IMR-90 (cell line): ENCODE data around the gene SLC6A6. TPM values are rescaled to one million over a fixed set of nuclear protein-coding genes. Genes with fewer than 3 reads are reported as not detected.

Experiments
- ATAC-seq: fragments of 200-7000 bp; cut with Tn5 transposase; 2 replicates; pipeline ENCODE4 v1.9.1; 2020; ENCODE audit warnings: low read depth, mild to moderate bottlenecking, moderate library complexity
- BruUV-seq: library from RNA; stranded (reverse); fragments of 400-500 nt; replicated peaks from 2 replicates; lab custom pipeline; 2021; lab: Mats Ljungman, UMichigan
- CTCF ChIA-PET: fragments of 300-600 bp; formaldehyde crosslinking; extraction: SDS; loops from one replicate; lab custom pipeline; 2021; ENCODE audit warnings: antibody characterized with exemption; lab: Yijun Ruan, JAX
- POLR2A ChIA-PET: fragments of 300-600 bp; sonication (Branson Sonifier 250); formaldehyde crosslinking; loops from one replicate; lab custom pipeline; 2022; ENCODE audit warnings: antibody characterized with exemption; ENCODE audit not compliant: unreplicated experiment; lab: Charles Lee
- DNase-seq: peaks from one replicate; pipeline ENCODE4 v3.0.0; 2013
- H2AFZ ChIP-seq: replicated peaks from 2 replicates; pipeline ENCODE3; 2013; ENCODE audit warnings: low read length, mild to moderate bottlenecking; ENCODE audit not compliant: poor library complexity
- H2AK5ac ChIP-seq: 2 replicates; pipeline ENCODE4 v1.6.1; 2013; ENCODE audit warnings: low read depth, low read length, inconsistent platforms
- H2AK9ac ChIP-seq: replicated peaks from 2 replicates; pipeline ENCODE3; 2013; ENCODE audit warnings: mild to moderate bottlenecking, low read depth, low read length, moderate library complexity; ENCODE audit not compliant: poor library complexity
- H2BK120ac ChIP-seq: 2 replicates; pipeline ENCODE4 v1.6.1; 2013; ENCODE audit warnings: low read depth, low read length, inconsistent platforms
- H2BK15ac ChIP-seq: 3 replicates; pipeline ENCODE4 v1.6.1; 2013; ENCODE audit warnings: low read depth, low read length, inconsistent platforms
- H2BK20ac ChIP-seq: 2 replicates; pipeline ENCODE4 v1.6.1; 2013; ENCODE audit warnings: low read depth, mild to moderate bottlenecking, inconsistent platforms, low read length, moderate library complexity
- H2BK5ac ChIP-seq: 2 replicates; pipeline ENCODE4 v1.6.1; 2013; ENCODE audit warnings: mild to moderate bottlenecking, low read depth, low read length, inconsistent platforms; ENCODE audit not compliant: poor library complexity, severe bottlenecking
- H3K14ac ChIP-seq: replicated peaks from 2 replicates; pipeline ENCODE4 v1.6.1; 2013; ENCODE audit warnings: low read depth, low read length, inconsistent platforms
- H3K18ac ChIP-seq: 2 replicates; pipeline ENCODE4 v1.6.1; 2013; ENCODE audit warnings: low read depth, low read length, control low read depth
- H3K23ac ChIP-seq: 2 replicates; pipeline ENCODE4 v1.6.1; 2013; ENCODE audit warnings: low read depth, low read length, inconsistent platforms
- H3K27ac ChIP-seq: 2 replicates; pipeline ENCODE4 v1.5.1; 2013; ENCODE audit warnings: mild to moderate bottlenecking, control low read depth, low read length; ENCODE audit not compliant: insufficient read depth
- H3K27me3 ChIP-seq: 2 replicates; pipeline ENCODE4 v1.6.1; 2013; ENCODE audit warnings: low read length; ENCODE audit not compliant: control insufficient read depth, insufficient read depth
- H3K36me3 ChIP-seq: 2 replicates; pipeline ENCODE4 v1.6.1; 2013; ENCODE audit warnings: low read length, mixed read lengths; ENCODE audit not compliant: control insufficient read depth, insufficient read depth
- H3K4ac ChIP-seq: 2 replicates; pipeline ENCODE4 v1.6.1; 2013; ENCODE audit warnings: low read depth, low read length, inconsistent platforms
- H3K4me1 ChIP-seq: 2 replicates; pipeline ENCODE4 v1.6.1; 2013; ENCODE audit warnings: low read length, mixed read lengths; ENCODE audit not compliant: control insufficient read depth, insufficient read depth
- H3K4me2 ChIP-seq: 2 replicates; pipeline ENCODE4 v1.6.1; 2013; ENCODE audit warnings: low read depth, mild to moderate bottlenecking, control low read depth, low read length, moderate library complexity
- H3K4me3 ChIP-seq: 2 replicates; pipeline ENCODE4 v1.5.1; 2013; ENCODE audit warnings: low read depth, mild to moderate bottlenecking, control low read depth, low read length, moderate library complexity; ENCODE audit not compliant: insufficient read depth
- H3K56ac ChIP-seq: 2 replicates; pipeline ENCODE4 v1.6.1; 2013; ENCODE audit warnings: low read length, inconsistent platforms; ENCODE audit not compliant: insufficient read depth; ENCODE audit errors: extremely low read depth
- H3K79me1 ChIP-seq, 2 experiments: 2 replicates each; pipeline ENCODE4 v1.6.1; 2013; ENCODE audit warnings: low read length in 2 of 2, inconsistent platforms in 1 of 2, low read depth in 1 of 2
- H3K9ac ChIP-seq: 2 replicates; pipeline ENCODE4 v1.6.1; 2013; ENCODE audit warnings: low read depth, low read length, control low read depth
- H3K9me1 ChIP-seq: 2 replicates; pipeline ENCODE4 v1.6.1; 2013; ENCODE audit warnings: low read length, inconsistent platforms; ENCODE audit not compliant: insufficient read depth
- H3K9me3 ChIP-seq: 2 replicates; pipeline ENCODE4 v1.6.1; 2013; ENCODE audit warnings: low read length; ENCODE audit not compliant: control insufficient read depth, insufficient read depth
- H4K20me1 ChIP-seq: 2 replicates; pipeline ENCODE4 v1.6.1; 2013; ENCODE audit warnings: low read length, inconsistent platforms; ENCODE audit not compliant: insufficient read depth
- H4K5ac ChIP-seq: 2 replicates; pipeline ENCODE4 v1.6.1; 2013; ENCODE audit warnings: mild to moderate bottlenecking, low read depth, low read length, control low read depth
- H4K8ac ChIP-seq, 2 experiments: 2 replicates each; pipeline ENCODE4 v1.6.1; 2013; ENCODE audit warnings: low read depth in 2 of 2, low read length in 2 of 2, control low read depth in 1 of 2, inconsistent platforms in 1 of 2
- H4K91ac ChIP-seq: 2 replicates; pipeline ENCODE4 v1.6.1; 2013; ENCODE audit warnings: low read depth, low read length, inconsistent platforms; ENCODE audit not compliant: insufficient read depth
- BHLHE40 ChIP-seq: fragments of 150-350 bp; IDR thresholded peaks from 2 replicates; pipeline ENCODE4 v1.6.1; 2016; ENCODE audit warnings: mild to moderate bottlenecking, low read depth, low read length
- CEBPB ChIP-seq: IDR thresholded peaks from 2 replicates; pipeline ENCODE4 v1.6.1; 2012; ENCODE audit warnings: low read depth, low read length, improper control_type of control experiment
- CHD1 ChIP-seq: IDR thresholded peaks from 2 replicates; pipeline ENCODE4 v1.6.1; 2012; ENCODE audit warnings: low read depth, low read length, improper control_type of control experiment
- ELK1 ChIP-seq: fragments of 150-350 bp; IDR thresholded peaks from 2 replicates; pipeline ENCODE4 v1.6.1; 2016; ENCODE audit warnings: low read depth, mild to moderate bottlenecking, low read length, moderate library complexity, borderline replicate concordance
- FOS ChIP-seq: fragments of 150-350 bp; IDR thresholded peaks from 2 replicates; pipeline ENCODE4 v1.6.1; 2016; ENCODE audit warnings: low read depth, low read length
- MAFK ChIP-seq: IDR thresholded peaks from 2 replicates; pipeline ENCODE4 v1.6.1; 2012; ENCODE audit warnings: low read depth, low read length, improper control_type of control experiment
- MAZ ChIP-seq: IDR thresholded peaks from 2 replicates; pipeline ENCODE4 v1.6.1; 2012; ENCODE audit warnings: low read depth, mild to moderate bottlenecking, low read length, improper control_type of control experiment, moderate library complexity, borderline replicate concordance
- MXI1 ChIP-seq: IDR thresholded peaks from 2 replicates; pipeline ENCODE4 v1.6.1; 2012; ENCODE audit warnings: low read depth, mild to moderate bottlenecking, low read length, moderate library complexity, borderline replicate concordance
- NFE2L2 ChIP-seq: fragments of 150-350 bp; IDR thresholded peaks from 2 replicates; pipeline ENCODE4 v1.6.1; 2016; ENCODE audit warnings: low read depth, mild to moderate bottlenecking, low read length
- POLR2A ChIP-seq: IDR thresholded peaks from 2 replicates; pipeline ENCODE4 v1.6.1; 2012; ENCODE audit warnings: mild to moderate bottlenecking, low read depth, low read length
- RAD21 ChIP-seq: IDR thresholded peaks from 2 replicates; pipeline ENCODE4 v1.6.1; 2012; ENCODE audit warnings: low read length, improper control_type of control experiment
- RCOR1 ChIP-seq: IDR thresholded peaks from 2 replicates; pipeline ENCODE4 v1.6.1; 2012; ENCODE audit warnings: mild to moderate bottlenecking, low read length, improper control_type of control experiment; ENCODE audit not compliant: insufficient replicate concordance
- RFX5 ChIP-seq: IDR thresholded peaks from 2 replicates; pipeline ENCODE4 v1.8.0; 2012; ENCODE audit warnings: low read depth, mild to moderate bottlenecking, low read length, moderate library complexity
- SMC3 ChIP-seq: fragments of 150-350 bp; IDR thresholded peaks from 2 replicates; pipeline ENCODE4 v1.6.1; 2016; ENCODE audit warnings: low read depth, mild to moderate bottlenecking, antibody characterized with exemption, low read length, moderate library complexity
- USF2 ChIP-seq: fragments of 150-350 bp; IDR thresholded peaks from 2 replicates; pipeline ENCODE4 v1.6.1; 2017; ENCODE audit warnings: mild to moderate bottlenecking, antibody characterized with exemption, low read length, low read depth
- WGBS, 2 experiments: methylation state at CpG; one replicate each; pipeline versions ENCODE4 v1.1.5 to v1.1.7; 2013; ENCODE audit warnings: missing lambda C conversion rate in 2 of 2; ENCODE audit not compliant: insufficient read length in 1 of 2; ENCODE audit errors: extremely low coverage in 2 of 2; 5-methylcytosine and 5-hydroxymethylcytosine counted together
- dilution Hi-C: fragments of 300-500 bp; cut with HindIII; formaldehyde crosslinking; loops from one replicate; pipeline ENCODE4 v1.14.3; 2018; ENCODE audit warnings: low sequenced_read_pairs; ENCODE audit not compliant: unreplicated experiment
- in situ Hi-C: fragments of 300-500 bp; cut with MboI; formaldehyde crosslinking; loops from 3 replicates; pipeline ENCODE4 v1.14.3; 2019; ENCODE audit warnings: low sequenced_read_pairs, inconsistent platforms, mixed read lengths
- intact Hi-C: fragments of 100-400 bp; cut with micrococcal nuclease; formaldehyde crosslinking; loops from 2 replicates; pipeline ENCODE4 v1.10.0; 2022
- polyA plus RNA-seq, 3 experiments: library from polyadenylated mRNA; depleted of rRNA; stranded (reverse); fragments of >200 nt; gene quantifications; 2 replicates each; pipeline ENCODE4 v1.2.3, GENCODE V29; 2012; ENCODE audit warnings: low replicate concordance in 1 of 3
- total RNA-seq: library from RNA; depleted of rRNA; stranded (reverse); fragments of >200 nt; gene quantifications from 2 replicates; pipeline ENCODE4 v1.2.3, GENCODE V29; 2012
- TF ChIP-seq, protein P1 (sequence below): conservative IDR thresholded peaks from 2 replicates; pipeline ENCODE4 v1.5.1; 2012; ENCODE audit warnings: mild to moderate bottlenecking, low read depth, low read length, improper control_type of control experiment

SLC6A6 gene
- total and polyA plus RNA-seq, 2 of the 4 experiments (the other 2 are of a cell fraction): 29.9 to 39.4 TPM

DNA sequence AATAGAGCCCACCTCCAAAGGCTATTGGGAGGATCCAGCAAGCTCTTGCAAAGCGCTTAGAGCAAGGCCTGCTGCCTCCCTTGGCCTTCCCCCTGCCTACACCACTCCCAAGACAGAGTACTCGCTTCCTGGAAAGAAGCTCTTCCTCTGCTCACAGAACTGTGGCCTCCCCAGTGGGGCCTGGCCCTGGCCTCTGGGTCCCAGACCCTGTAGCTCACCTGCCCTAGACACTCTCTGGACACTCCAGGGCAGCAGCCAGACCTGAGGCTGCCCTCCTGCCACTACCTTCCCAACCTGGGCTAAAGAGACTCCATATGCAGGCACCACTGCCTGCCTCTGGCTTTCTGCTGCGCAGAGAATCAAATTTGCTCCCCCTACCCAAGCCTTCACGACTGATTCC is 87.8 kb downstream of the SLC6A6 start:
- Histone ChIP-seq H3K4me2 (no peak overlapping the region), H4K20me1 (no peaks in the 10 kb centered on the region), H2AFZ (no peak overlapping the region), H3K79me1 (no peaks in the 10 kb centered on the region), H3K56ac (no peak overlapping the region), H2BK120ac (no peak overlapping the region), H3K9me3 (no peaks in the 10 kb centered on the region), H3K4me1 (peaks cover 4% of the 10 kb centered on the region; the same call in 1 of the 2 replicates), H3K9me1 (peaks cover 7% of the 10 kb centered on the region), H2BK15ac (no peak overlapping the region), H4K8ac (no peak overlapping the region), H3K4me3 (no peak overlapping the region), H2AK5ac (no peak overlapping the region), H3K4ac (no peak overlapping the region), H4K91ac (no peak overlapping the region), H3K36me3 (peaks cover 31% of the 10 kb centered on the region), H3K18ac (no peak overlapping the region), H3K27ac (no peak overlapping the region), H3K27me3 (no peaks in the 10 kb centered on the region), H2BK5ac (no peak overlapping the region), H3K14ac (no peak overlapping the region), H4K5ac (no peak overlapping the region), H2AK9ac (no peak overlapping the region), H2BK20ac (no peak overlapping the region), H3K23ac (no peak overlapping the region), H3K9ac (no peak overlapping the region)
- dilution Hi-C loops: no loop called here
- no peak for ATAC-seq
- ChIA-PET CTCF (interaction anchor here (0.6 kb wide), 1 partner anchor 1497 kb away, joined by 3 read pairs; no protein-coding TSS in a partner anchor), POLR2A (interaction anchor here (0.6 kb wide), 1 partner anchor 159 kb away, joined by 3 read pairs; no protein-coding TSS in a partner anchor)
- in situ Hi-C loops: no loop called here
- BruUV-seq: no TSS peak
- DNase-seq: no peak
- TF ChIP-seq FOS (no peak), ELK1 (no peak), SMC3 (no peak), MXI1 (no peak), USF2 (no peak), RFX5 (no peak), CEBPB (no peak), MAFK (no peak), RCOR1 (no peak), RAD21 (no peak), NFE2L2 (no peak), MAZ (no peak), BHLHE40 (no peak), POLR2A (no peak), CHD1 (no peak)
- TF ChIP-seq, protein P1, sequence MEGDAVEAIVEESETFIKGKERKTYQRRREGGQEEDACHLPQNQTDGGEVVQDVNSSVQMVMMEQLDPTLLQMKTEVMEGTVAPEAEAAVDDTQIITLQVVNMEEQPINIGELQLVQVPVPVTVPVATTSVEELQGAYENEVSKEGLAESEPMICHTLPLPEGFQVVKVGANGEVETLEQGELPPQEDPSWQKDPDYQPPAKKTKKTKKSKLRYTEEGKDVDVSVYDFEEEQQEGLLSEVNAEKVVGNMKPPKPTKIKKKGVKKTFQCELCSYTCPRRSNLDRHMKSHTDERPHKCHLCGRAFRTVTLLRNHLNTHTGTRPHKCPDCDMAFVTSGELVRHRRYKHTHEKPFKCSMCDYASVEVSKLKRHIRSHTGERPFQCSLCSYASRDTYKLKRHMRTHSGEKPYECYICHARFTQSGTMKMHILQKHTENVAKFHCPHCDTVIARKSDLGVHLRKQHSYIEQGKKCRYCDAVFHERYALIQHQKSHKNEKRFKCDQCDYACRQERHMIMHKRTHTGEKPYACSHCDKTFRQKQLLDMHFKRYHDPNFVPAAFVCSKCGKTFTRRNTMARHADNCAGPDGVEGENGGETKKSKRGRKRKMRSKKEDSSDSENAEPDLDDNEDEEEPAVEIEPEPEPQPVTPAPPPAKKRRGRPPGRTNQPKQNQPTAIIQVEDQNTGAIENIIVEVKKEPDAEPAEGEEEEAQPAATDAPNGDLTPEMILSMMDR: no peak
- intact Hi-C loops: no loop called here
- 75% methylated on average over 2 of the region's 4 CpGs; no CpG with 5 or more reads in 1 of the 2 experiments for WGBS, 2 experiments
